ENCODE measurements around the gene DNAJC17.

DNAJC17 gene

GRCh38 chr15:40844696-40845030 lies 37.4 kb upstream of the DNAJC17 start:
- Histone ChIP-seq H3K4me1 (ENCODE audit: control insufficient read depth, insufficient read depth, low read length) (no peaks in the 10 kb centered on the region), H3K36me3 (ENCODE audit: control insufficient read depth, insufficient read depth, low read length) (no peaks in the 10 kb centered on the region), H3K27me3 (ENCODE audit: control insufficient read depth, insufficient read depth, low read length) (peaks cover 3% of the 10 kb centered on the region), H3K9ac (ENCODE audit: low read length) (no peak overlapping the region), H3K4me3 (ENCODE audit: low read length) (peak overlapping the region; percentile 60), H3K27ac (ENCODE audit: low read depth, low read length) (no peak overlapping the region)

- Histone ChIP-seq H3K36me3 (ENCODE audit: control insufficient read depth, insufficient read depth, low read length) (no peaks in the 10 kb centered on the region), H3K9ac (ENCODE audit: low read length) (peak within 1 kb of the TSS; percentile 16), H3K4me3 (ENCODE audit: low read length) (peak within 1 kb of the TSS; percentile 60), H3K4me1 (ENCODE audit: control insufficient read depth, insufficient read depth, low read length) (no peaks in the 10 kb centered on the region), H3K27me3 (ENCODE audit: control insufficient read depth, insufficient read depth, low read length) (peaks cover 3% of the 10 kb centered on the region), H3K27ac (ENCODE audit: low read depth, low read length) (no peak within 1 kb of the TSS)
Observed at GRCh38 chr15:40843885-40844695, 36.8 kb upstream of the DNAJC17 start, which contains the start of gene SPINT1. TSS of gene SPINT1 (plus strand) at chr15:40844048. CDS start at chr15:40844555, 507 bp downstream.

GRCh38 chr15:40843261-40843884 lies 36.1 kb upstream of the DNAJC17 start:
- Histone ChIP-seq H3K27me3 (ENCODE audit: control insufficient read depth, insufficient read depth, low read length) (peaks cover 3% of the 10 kb centered on the region), H3K9ac (ENCODE audit: low read length) (no peak overlapping the region), H3K4me3 (ENCODE audit: low read length) (peak overlapping the region; percentile 53), H3K27ac (ENCODE audit: low read depth, low read length) (no peak overlapping the region), H3K36me3 (ENCODE audit: control insufficient read depth, insufficient read depth, low read length) (no peaks in the 10 kb centered on the region), H3K4me1 (ENCODE audit: control insufficient read depth, insufficient read depth, low read length) (no peaks in the 10 kb centered on the region)

- no peak overlapping the region for H3K4me3 ChIP-seq (ENCODE audit: low read length)
- H3K36me3 ChIP-seq (ENCODE audit: control insufficient read depth, insufficient read depth, low read length) = no peaks in the 10 kb centered on the region
- H3K27me3 ChIP-seq (ENCODE audit: control insufficient read depth, insufficient read depth, low read length) = peaks cover 3% of the 10 kb centered on the region
- no peak overlapping the region for H3K27ac ChIP-seq (ENCODE audit: low read depth, low read length)
- H3K4me1 ChIP-seq (ENCODE audit: control insufficient read depth, insufficient read depth, low read length) = no peaks in the 10 kb centered on the region
- H3K9ac ChIP-seq (ENCODE audit: low read length) = no peak overlapping the region
Observed at GRCh38 chr15:40841741-40842140, 34.5 kb upstream of the DNAJC17 start.

- Histone ChIP-seq H3K9ac (ENCODE audit: low read length) (no peak overlapping the region), H3K27me3 (ENCODE audit: control insufficient read depth, insufficient read depth, low read length) (no peaks in the 10 kb centered on the region), H3K36me3 (ENCODE audit: control insufficient read depth, insufficient read depth, low read length) (no peaks in the 10 kb centered on the region), H3K4me3 (ENCODE audit: low read length) (no peak overlapping the region), H3K27ac (ENCODE audit: low read depth, low read length) (no peak overlapping the region), H3K4me1 (ENCODE audit: control insufficient read depth, insufficient read depth, low read length) (no peaks in the 10 kb centered on the region)
Observed at GRCh38 chr15:40838756-40839155, 31.5 kb upstream of the DNAJC17 start.

- Histone ChIP-seq H3K4me3 (ENCODE audit: low read length) (no peak overlapping the region), H3K27ac (ENCODE audit: low read depth, low read length) (no peak overlapping the region), H3K9ac (ENCODE audit: low read length) (no peak overlapping the region), H3K36me3 (ENCODE audit: control insufficient read depth, insufficient read depth, low read length) (no peaks in the 10 kb centered on the region), H3K4me1 (ENCODE audit: control insufficient read depth, insufficient read depth, low read length) (no peaks in the 10 kb centered on the region), H3K27me3 (ENCODE audit: control insufficient read depth, insufficient read depth, low read length) (no peaks in the 10 kb centered on the region)
Observed at GRCh38 chr15:40836020-40836419, 28.7 kb upstream of the DNAJC17 start.

GRCh38 chr15:40832903-40833302 lies 25.6 kb upstream of the DNAJC17 start:
- H3K36me3 ChIP-seq (ENCODE audit: control insufficient read depth, insufficient read depth, low read length) = no peaks in the 10 kb centered on the region
- no peak overlapping the region for H3K9ac ChIP-seq (ENCODE audit: low read length)
- no peaks in the 10 kb centered on the region for H3K4me1 ChIP-seq (ENCODE audit: control insufficient read depth, insufficient read depth, low read length)
- no peak overlapping the region for H3K27ac ChIP-seq (ENCODE audit: low read depth, low read length)
- H3K4me3 ChIP-seq (ENCODE audit: low read length) = no peak overlapping the region
- no peaks in the 10 kb centered on the region for H3K27me3 ChIP-seq (ENCODE audit: control insufficient read depth, insufficient read depth, low read length)

- no peaks in the 10 kb centered on the region for H3K4me1 ChIP-seq (ENCODE audit: control insufficient read depth, insufficient read depth, low read length)
Observed at GRCh38 chr15:40831861-40832260, 24.6 kb upstream of the DNAJC17 start.

GRCh38 chr15:40830884-40831283 lies 23.6 kb upstream of the DNAJC17 start:
- H3K27me3 ChIP-seq (ENCODE audit: control insufficient read depth, insufficient read depth, low read length) = no peaks in the 10 kb centered on the region
- H3K27ac ChIP-seq (ENCODE audit: low read depth, low read length) = no peak overlapping the region

More at GRCh38 chr15:40831861-40832260, 24.6 kb upstream of the DNAJC17 start:
- Histone ChIP-seq H3K4me3 (ENCODE audit: low read length) (no peak overlapping the region), H3K9ac (ENCODE audit: low read length) (no peak overlapping the region), H3K27me3 (ENCODE audit: control insufficient read depth, insufficient read depth, low read length) (no peaks in the 10 kb centered on the region), H3K36me3 (ENCODE audit: control insufficient read depth, insufficient read depth, low read length) (no peaks in the 10 kb centered on the region), H3K27ac (ENCODE audit: low read depth, low read length) (no peak overlapping the region)

GRCh38 chr15:40829115-40829514 lies 21.8 kb upstream of the DNAJC17 start:
- Histone ChIP-seq H3K27me3 (ENCODE audit: control insufficient read depth, insufficient read depth, low read length) (no peaks in the 10 kb centered on the region), H3K4me1 (ENCODE audit: control insufficient read depth, insufficient read depth, low read length) (no peaks in the 10 kb centered on the region), H3K4me3 (ENCODE audit: low read length) (no peak overlapping the region), H3K27ac (ENCODE audit: low read depth, low read length) (no peak overlapping the region), H3K9ac (ENCODE audit: low read length) (no peak overlapping the region), H3K36me3 (ENCODE audit: control insufficient read depth, insufficient read depth, low read length) (no peaks in the 10 kb centered on the region)

More at GRCh38 chr15:40830884-40831283, 23.6 kb upstream of the DNAJC17 start:
- H3K36me3 ChIP-seq (ENCODE audit: control insufficient read depth, insufficient read depth, low read length) = no peaks in the 10 kb centered on the region
- H3K4me3 ChIP-seq (ENCODE audit: low read length) = no peak overlapping the region
- no peak overlapping the region for H3K9ac ChIP-seq (ENCODE audit: low read length)
- H3K4me1 ChIP-seq (ENCODE audit: control insufficient read depth, insufficient read depth, low read length) = no peaks in the 10 kb centered on the region

GRCh38 chr15:40828447-40829036 lies 21.3 kb upstream of the DNAJC17 start, which contains the start of gene PPP1R14D:
TSS of gene PPP1R14D (minus strand) at chr15:40828708. CDS start at chr15:40828641, 67 bp downstream.
- Histone ChIP-seq H3K9ac (ENCODE audit: low read length) (peak within 1 kb of the TSS; percentile 6), H3K36me3 (ENCODE audit: control insufficient read depth, insufficient read depth, low read length) (no peaks in the 10 kb centered on the region), H3K27ac (ENCODE audit: low read depth, low read length) (no peak within 1 kb of the TSS), H3K4me1 (ENCODE audit: control insufficient read depth, insufficient read depth, low read length) (no peaks in the 10 kb centered on the region), H3K27me3 (ENCODE audit: control insufficient read depth, insufficient read depth, low read length) (no peaks in the 10 kb centered on the region), H3K4me3 (ENCODE audit: low read length) (peak within 1 kb of the TSS; percentile 64)

GRCh38 chr15:40826423-40827075 lies 19.3 kb upstream of the DNAJC17 start:
- Histone ChIP-seq H3K4me1 (ENCODE audit: control insufficient read depth, insufficient read depth, low read length) (no peaks in the 10 kb centered on the region), H3K27ac (ENCODE audit: low read depth, low read length) (no peak overlapping the region), H3K27me3 (ENCODE audit: control insufficient read depth, insufficient read depth, low read length) (no peaks in the 10 kb centered on the region), H3K4me3 (ENCODE audit: low read length) (peak overlapping the region; percentile 36), H3K9ac (ENCODE audit: low read length) (no peak overlapping the region), H3K36me3 (ENCODE audit: control insufficient read depth, insufficient read depth, low read length) (no peaks in the 10 kb centered on the region)
